Activated T-cell treated with anti-CD3 and anti-CD28 coated beads, Interleukin-2, amount 50 U/mL, for 4 hours (primary cell): ENCODE results near the gene RCAN3. TPM values are rescaled to one million over a fixed set of nuclear protein-coding genes. Genes with fewer than 3 reads are reported as not detected.
"Not testable (repeated sequence)": the region's sequence is repeated elsewhere in the genome, so short reads cannot be mapped to it uniquely, and the experiment has no call there.

Source experiments
- ATAC-seq, 2 donors: fragments of 200-7000 bp; cut with Tn5 transposase; one replicate each; pipeline ENCODE4 v1.10.0; 2021
- DNase-seq: peaks from one replicate; pipeline ENCODE4 v3.0.0-alpha.2; 2020
- H3K27me3 Mint-ChIP-seq: one replicate; pipeline ENCODE4 v1.8.0; 2021; ENCODE audit warnings: low read depth, mixed read lengths
- H3K36me3 Mint-ChIP-seq: one replicate; pipeline ENCODE4 v1.8.0; 2022; ENCODE audit warnings: mixed read lengths; ENCODE audit not compliant: insufficient read depth
- H3K4me1 Mint-ChIP-seq: one replicate; pipeline ENCODE4 v1.8.0; 2021; ENCODE audit warnings: low read depth, mixed read lengths
- H3K4me3 Mint-ChIP-seq: one replicate; pipeline ENCODE4 v1.8.0; 2021; ENCODE audit warnings: mild to moderate bottlenecking, moderate library complexity, mixed read lengths
- H3K9me3 Mint-ChIP-seq: one replicate; pipeline ENCODE4 v1.8.0; 2021; ENCODE audit warnings: mixed read lengths
- total RNA-seq, 3 donors: library from RNA; stranded (reverse); gene quantifications; one replicate each; pipeline ENCODE4 v1.2.1, GENCODE V29; 2021

Gene RCAN3
- total RNA-seq, 3 donors from 2014 or later: 45.0 to 51.7 (median 47.4) TPM

- DNase-seq: no peak
- Mint-ChIP-seq H3K9me3 (no peaks in the 10 kb centered on the region), H3K36me3 (peaks cover 9% of the 10 kb centered on the region), H3K27me3 (no peaks in the 10 kb centered on the region), H3K4me1 (peaks cover 18% of the 10 kb centered on the region), H3K4me3 (no peak overlapping the region)
- ATAC-seq: no peak
These were observed 26.9 kb upstream of the RCAN3 start for GRCh38 chr1:24475700-24476099.

GRCh38 chr1:24476571-24476970, 26.1 kb upstream of the RCAN3 start:
- no peak overlapping the region for H3K4me3 Mint-ChIP-seq
- H3K27me3 Mint-ChIP-seq: no peaks in the 10 kb centered on the region
- ATAC-seq: no peak
- peaks cover 27% of the 10 kb centered on the region for H3K4me1 Mint-ChIP-seq
- no peak for DNase-seq
- no peaks in the 10 kb centered on the region for H3K9me3 Mint-ChIP-seq
- peaks cover 9% of the 10 kb centered on the region for H3K36me3 Mint-ChIP-seq

- DNase-seq (no peak), ATAC-seq (no peak)
- no peaks in the 10 kb centered on the region for H3K9me3 Mint-ChIP-seq
- peaks cover 34% of the 10 kb centered on the region for H3K4me1 Mint-ChIP-seq
- H3K36me3 Mint-ChIP-seq: peaks cover 8% of the 10 kb centered on the region
- H3K27me3 Mint-ChIP-seq: no peaks in the 10 kb centered on the region
- no peak overlapping the region for H3K4me3 Mint-ChIP-seq
These were observed 25.3 kb upstream of the RCAN3 start for GRCh38 chr1:24477309-24477708.

GRCh38 chr1:24481101-24481500, 21.5 kb upstream of the RCAN3 start:
- H3K36me3 Mint-ChIP-seq: peaks cover 3% of the 10 kb centered on the region
- H3K27me3 Mint-ChIP-seq: no peaks in the 10 kb centered on the region
- ATAC-seq (peak; percentile 81 to 87), DNase-seq (peak; percentile 51)
- peaks cover 62% of the 10 kb centered on the region for H3K4me1 Mint-ChIP-seq
- H3K9me3 Mint-ChIP-seq: no peaks in the 10 kb centered on the region
- peak overlapping the region; percentile 52 for H3K4me3 Mint-ChIP-seq

- no peak for DNase-seq
These were observed 20.6 kb upstream of the RCAN3 start for GRCh38 chr1:24481843-24482610.

GRCh38 chr1:24483441-24483840, 19.2 kb upstream of the RCAN3 start:
- Mint-ChIP-seq H3K36me3 (no peaks in the 10 kb centered on the region), H3K9me3 (no peaks in the 10 kb centered on the region), H3K4me3 (no peak overlapping the region), H3K27me3 (no peaks in the 10 kb centered on the region), H3K4me1 (peaks cover 72% of the 10 kb centered on the region)
- DNase-seq: no peak
- ATAC-seq: peak; percentile 9 to 27

More at GRCh38 chr1:24481843-24482610, 20.6 kb upstream of the RCAN3 start:
- Mint-ChIP-seq H3K27me3 (no peaks in the 10 kb centered on the region), H3K4me1 (peaks cover 65% of the 10 kb centered on the region), H3K36me3 (peaks cover 3% of the 10 kb centered on the region), H3K9me3 (no peaks in the 10 kb centered on the region), H3K4me3 (peak overlapping the region; percentile 52)
- peak; percentile 33 to 37 for ATAC-seq

GRCh38 chr1:24484199-24484598, 18.4 kb upstream of the RCAN3 start:
- no peaks in the 10 kb centered on the region for H3K27me3 Mint-ChIP-seq
- no peaks in the 10 kb centered on the region for H3K36me3 Mint-ChIP-seq
- H3K4me3 Mint-ChIP-seq: no peak overlapping the region
- H3K4me1 Mint-ChIP-seq: peaks cover 79% of the 10 kb centered on the region
- DNase-seq (no peak), ATAC-seq (no peak)
- no peaks in the 10 kb centered on the region for H3K9me3 Mint-ChIP-seq

- Mint-ChIP-seq H3K27me3 (no peaks in the 10 kb centered on the region), H3K4me3 (peak overlapping the region; percentile 34), H3K9me3 (no peaks in the 10 kb centered on the region), H3K36me3 (peaks cover 2% of the 10 kb centered on the region), H3K4me1 (peaks cover 74% of the 10 kb centered on the region)
- DNase-seq (no peak), ATAC-seq (no peak)
These were observed 16.1 kb upstream of the RCAN3 start for GRCh38 chr1:24486331-24487065.

- Mint-ChIP-seq H3K36me3 (peaks cover 5% of the 10 kb centered on the region), H3K4me1 (peaks cover 67% of the 10 kb centered on the region), H3K4me3 (peak overlapping the region; percentile 34), H3K27me3 (no peaks in the 10 kb centered on the region), H3K9me3 (no peaks in the 10 kb centered on the region)
- ATAC-seq (no peak), DNase-seq (no peak)
These were observed 15.2 kb upstream of the RCAN3 start for GRCh38 chr1:24487455-24487854.

- peak; percentile 62 for DNase-seq
- H3K27me3 Mint-ChIP-seq, H3K36me3 Mint-ChIP-seq, H3K9me3 Mint-ChIP-seq: not testable (repeated sequence)
- ATAC-seq: peak; percentile 90 to 91
- Mint-ChIP-seq H3K4me1 (peaks cover 61% of the 10 kb centered on the region), H3K4me3 (peak overlapping the region; percentile 42)
These were observed 14.5 kb upstream of the RCAN3 start for GRCh38 chr1:24488159-24488558.

GRCh38 chr1:24489674-24490073, 13.0 kb upstream of the RCAN3 start:
- ATAC-seq (no peak), DNase-seq (no peak)
- Mint-ChIP-seq H3K4me1 (peaks cover 46% of the 10 kb centered on the region), H3K27me3 (no peaks in the 10 kb centered on the region), H3K36me3 (peaks cover 5% of the 10 kb centered on the region), H3K4me3 (no peak overlapping the region), H3K9me3 (no peaks in the 10 kb centered on the region)

GRCh38 chr1:24490101-24490781, 12.4 kb upstream of the RCAN3 start:
- Mint-ChIP-seq H3K9me3 (no peaks in the 10 kb centered on the region), H3K4me1 (peaks cover 43% of the 10 kb centered on the region), H3K4me3 (no peak overlapping the region), H3K36me3 (peaks cover 5% of the 10 kb centered on the region), H3K27me3 (no peaks in the 10 kb centered on the region)
- no peak for DNase-seq
- no peak for ATAC-seq

- Mint-ChIP-seq H3K9me3 (no peaks in the 10 kb centered on the region), H3K36me3 (peaks cover 5% of the 10 kb centered on the region), H3K27me3 (no peaks in the 10 kb centered on the region), H3K4me3 (no peak overlapping the region), H3K4me1 (peaks cover 29% of the 10 kb centered on the region)
- ATAC-seq (no peak), DNase-seq (no peak)
These were observed 10.9 kb upstream of the RCAN3 start for GRCh38 chr1:24491577-24492360.

- H3K4me1 Mint-ChIP-seq: peaks cover 22% of the 10 kb centered on the region
- not testable (repeated sequence) for H3K4me3 Mint-ChIP-seq, ATAC-seq, H3K36me3 Mint-ChIP-seq, H3K9me3 Mint-ChIP-seq, H3K27me3 Mint-ChIP-seq, DNase-seq
These were observed 9.7 kb upstream of the RCAN3 start for GRCh38 chr1:24492935-24493334.
